Stimulated activated naive B cell treated with anti-CD40 and anti-IgM and Interleukin-4, amounts not matched to agents 10 μg/mL and 1 μg/mL and 100 μg/mL, for 72 hours (primary cell): ENCODE results near the gene TRNAU1AP.
"Not testable (repeated sequence)": the region's sequence is repeated elsewhere in the genome, so short reads cannot be mapped to it uniquely, and the experiment has no call there.

Source experiments
- ATAC-seq, 2 donors: fragments of 150-1000 bp; cut with Tn5 transposase; replicated peaks; 2 replicates each; pipeline ENCODE4 v1.10.0; 2021; ENCODE audit warnings: moderate library complexity in 1 of 2
- DNase-seq: peaks from one replicate; pipeline ENCODE4 v3.0.0; 2021
- H3K27ac Mint-ChIP-seq: one replicate; pipeline ENCODE4 v1.8.0; 2022; ENCODE audit warnings: mild to moderate bottlenecking, mixed read lengths
- H3K27me3 Mint-ChIP-seq, 2 donors: one replicate each; pipeline ENCODE4 v1.8.0; 2022; ENCODE audit warnings: mixed read lengths in 2 of 2
- H3K36me3 Mint-ChIP-seq, 2 donors: one replicate each; pipeline ENCODE4 v1.8.0; 2022; ENCODE audit warnings: mixed read lengths in 2 of 2, mild to moderate bottlenecking in 1 of 2
- H3K4me1 Mint-ChIP-seq, 2 donors: one replicate each; pipeline ENCODE4 v1.8.0; 2022; ENCODE audit warnings: mixed read lengths in 2 of 2, mild to moderate bottlenecking in 1 of 2
- H3K4me3 Mint-ChIP-seq, 2 donors: one replicate each; pipeline ENCODE4 v1.8.0; 2022; ENCODE audit warnings: mild to moderate bottlenecking in 2 of 2, mixed read lengths in 2 of 2, moderate library complexity in 1 of 2
- H3K9me3 Mint-ChIP-seq, 2 donors: one replicate each; pipeline ENCODE4 v1.8.0; 2022; ENCODE audit warnings: mixed read lengths in 2 of 2, mild to moderate bottlenecking in 1 of 2

TRNAU1AP gene

GRCh38 chr1:28516518-28516956 lies 36.3 kb upstream of the TRNAU1AP start:
- Mint-ChIP-seq H3K27me3 (no peaks in the 10 kb centered on the region), H3K9me3 (no peaks in the 10 kb centered on the region), H3K36me3 (peaks cover 45 to 46% of the 10 kb centered on the region in 2 donors), H3K27ac (no peak overlapping the region), H3K4me1 (peaks cover 22 to 57% of the 10 kb centered on the region in 2 donors), H3K4me3 (no peak overlapping the region)
- ATAC-seq = no peak
- DNase-seq = no peak

- Mint-ChIP-seq H3K9me3 (no peaks in the 10 kb centered on the region), H3K36me3 (peaks cover 43 to 44% of the 10 kb centered on the region in 2 donors), H3K27ac (peak overlapping the region; percentile 96), H3K4me3 (peak overlapping the region; percentile 88 to 95), H3K27me3 (no peaks in the 10 kb centered on the region), H3K4me1 (peaks cover 21 to 54% of the 10 kb centered on the region in 2 donors)
- peak; percentile 2 to 3 for ATAC-seq
- no peak for DNase-seq
These were observed 35.3 kb upstream of the TRNAU1AP start for GRCh38 chr1:28517649-28517999.

GRCh38 chr1:28518000-28518744 lies 34.7 kb upstream of the TRNAU1AP start:
- Mint-ChIP-seq H3K4me1 (peaks cover 21 to 51% of the 10 kb centered on the region in 2 donors), H3K9me3 (no peaks in the 10 kb centered on the region), H3K4me3 (peak overlapping the region; percentile 88 to 99), H3K27ac (peak overlapping the region; percentile 96), H3K36me3 (peaks cover 40% of the 10 kb centered on the region in 2 donors), H3K27me3 (no peaks in the 10 kb centered on the region)
- peak; percentile 69 to 74 for ATAC-seq
- DNase-seq = peak; percentile 90

GRCh38 chr1:28518745-28519341 lies 34.0 kb upstream of the TRNAU1AP start:
- ATAC-seq (peak; percentile 51 to 54), DNase-seq (no peak)
- H3K4me3 Mint-ChIP-seq = peak overlapping the region; percentile 88 to 99
- H3K27me3 Mint-ChIP-seq = no peaks in the 10 kb centered on the region
- H3K4me1 Mint-ChIP-seq = peaks cover 21 to 51% of the 10 kb centered on the region in 2 donors
- H3K9me3 Mint-ChIP-seq = no peaks in the 10 kb centered on the region
- peak overlapping the region; percentile 68 for H3K27ac Mint-ChIP-seq
- H3K36me3 Mint-ChIP-seq = peaks cover 40% of the 10 kb centered on the region in 2 donors

- Mint-ChIP-seq H3K36me3 (peaks cover 38 to 43% of the 10 kb centered on the region in 2 donors), H3K4me1 (peaks cover 21 to 46% of the 10 kb centered on the region in 2 donors), H3K27me3 (no peaks in the 10 kb centered on the region), H3K4me3 (peak overlapping the region in 1 of 2 donors; percentile 30), H3K9me3 (no peaks in the 10 kb centered on the region), H3K27ac (peak overlapping the region; percentile 43)
- no peak for ATAC-seq
- no peak for DNase-seq
These were observed 32.7 kb upstream of the TRNAU1AP start for GRCh38 chr1:28519946-28520725.

- not testable (repeated sequence) for DNase-seq, ATAC-seq, H3K27me3 Mint-ChIP-seq, H3K9me3 Mint-ChIP-seq, H3K27ac Mint-ChIP-seq
- H3K4me1 Mint-ChIP-seq = peaks cover 21 to 45% of the 10 kb centered on the region in 2 donors
- H3K4me3 Mint-ChIP-seq = peak overlapping the region in 1 of 2 donors; percentile 32
- peaks cover 36 to 42% of the 10 kb centered on the region in 2 donors for H3K36me3 Mint-ChIP-seq
These were observed 32.1 kb upstream of the TRNAU1AP start for GRCh38 chr1:28520796-28521195.

- Mint-ChIP-seq H3K4me3 (no peak overlapping the region), H3K27me3 (no peaks in the 10 kb centered on the region), H3K36me3 (peaks cover 42 to 45% of the 10 kb centered on the region in 2 donors), H3K27ac (peak overlapping the region; percentile 14), H3K4me1 (peaks cover 21 to 45% of the 10 kb centered on the region in 2 donors), H3K9me3 (no peaks in the 10 kb centered on the region)
- no peak for ATAC-seq
- no peak for DNase-seq
These were observed 31.3 kb upstream of the TRNAU1AP start for GRCh38 chr1:28521502-28522164.

GRCh38 chr1:28522537-28522936 lies 30.3 kb upstream of the TRNAU1AP start:
- ATAC-seq, H3K27ac Mint-ChIP-seq, DNase-seq, H3K27me3 Mint-ChIP-seq, H3K4me3 Mint-ChIP-seq, H3K9me3 Mint-ChIP-seq: not testable (repeated sequence)
- peaks cover 44 to 45% of the 10 kb centered on the region in 2 donors for H3K36me3 Mint-ChIP-seq
- peaks cover 17 to 41% of the 10 kb centered on the region in 2 donors for H3K4me1 Mint-ChIP-seq

GRCh38 chr1:28525002-28525642 lies 27.8 kb upstream of the TRNAU1AP start:
- Mint-ChIP-seq H3K4me1 (peaks cover 8 to 21% of the 10 kb centered on the region in 2 donors), H3K36me3 (peaks cover 39 to 46% of the 10 kb centered on the region in 2 donors)
- not testable (repeated sequence) for ATAC-seq, H3K4me3 Mint-ChIP-seq, DNase-seq, H3K9me3 Mint-ChIP-seq, H3K27ac Mint-ChIP-seq, H3K27me3 Mint-ChIP-seq

GRCh38 chr1:28526886-28527285 lies 26.0 kb upstream of the TRNAU1AP start:
- no peaks in the 10 kb centered on the region for H3K27me3 Mint-ChIP-seq
- no peak for ATAC-seq
- H3K4me1 Mint-ChIP-seq = peaks cover 4 to 5% of the 10 kb centered on the region in 2 donors
- no peak overlapping the region for H3K4me3 Mint-ChIP-seq
- DNase-seq = no peak
- H3K36me3 Mint-ChIP-seq = peaks cover 37 to 42% of the 10 kb centered on the region in 2 donors
- H3K27ac Mint-ChIP-seq = no peak overlapping the region
- H3K9me3 Mint-ChIP-seq = no peaks in the 10 kb centered on the region

GRCh38 chr1:28530456-28530855 lies 22.4 kb upstream of the TRNAU1AP start:
- DNase-seq (no peak), ATAC-seq (no peak)
- H3K4me3 Mint-ChIP-seq = no peak overlapping the region
- no peak overlapping the region for H3K27ac Mint-ChIP-seq
- H3K36me3 Mint-ChIP-seq = peaks cover 36 to 40% of the 10 kb centered on the region in 2 donors
- no peaks in the 10 kb centered on the region for H3K9me3 Mint-ChIP-seq
- peaks cover 4 to 5% of the 10 kb centered on the region in 2 donors for H3K4me1 Mint-ChIP-seq
- H3K27me3 Mint-ChIP-seq = no peaks in the 10 kb centered on the region

GRCh38 chr1:28534671-28535070 lies 18.2 kb upstream of the TRNAU1AP start:
- no peak for DNase-seq

GRCh38 chr1:28535180-28535579 lies 17.7 kb upstream of the TRNAU1AP start:
- no peaks in the 10 kb centered on the region for H3K27me3 Mint-ChIP-seq
- H3K4me3 Mint-ChIP-seq = no peak overlapping the region
- no peak overlapping the region for H3K27ac Mint-ChIP-seq
- H3K36me3 Mint-ChIP-seq = peaks cover 45 to 54% of the 10 kb centered on the region in 2 donors
- ATAC-seq = no peak
- no peak for DNase-seq
- no peaks in the 10 kb centered on the region for H3K9me3 Mint-ChIP-seq
- peaks cover 4 to 5% of the 10 kb centered on the region in 2 donors for H3K4me1 Mint-ChIP-seq

More at GRCh38 chr1:28534671-28535070, 18.2 kb upstream of the TRNAU1AP start:
- no peaks in the 10 kb centered on the region for H3K9me3 Mint-ChIP-seq
- peaks cover 4 to 5% of the 10 kb centered on the region in 2 donors for H3K4me1 Mint-ChIP-seq
- H3K27me3 Mint-ChIP-seq = no peaks in the 10 kb centered on the region
- H3K36me3 Mint-ChIP-seq = peaks cover 45 to 57% of the 10 kb centered on the region in 2 donors
- no peak for ATAC-seq
- no peak overlapping the region for H3K27ac Mint-ChIP-seq
- H3K4me3 Mint-ChIP-seq = no peak overlapping the region
